Measurements from ENCODE around the gene SRPRB.
"Not testable (repeated sequence)": the region's sequence is repeated elsewhere in the genome, so short reads cannot be mapped to it uniquely, and the experiment has no call there.

SRPRB gene

DNA sequence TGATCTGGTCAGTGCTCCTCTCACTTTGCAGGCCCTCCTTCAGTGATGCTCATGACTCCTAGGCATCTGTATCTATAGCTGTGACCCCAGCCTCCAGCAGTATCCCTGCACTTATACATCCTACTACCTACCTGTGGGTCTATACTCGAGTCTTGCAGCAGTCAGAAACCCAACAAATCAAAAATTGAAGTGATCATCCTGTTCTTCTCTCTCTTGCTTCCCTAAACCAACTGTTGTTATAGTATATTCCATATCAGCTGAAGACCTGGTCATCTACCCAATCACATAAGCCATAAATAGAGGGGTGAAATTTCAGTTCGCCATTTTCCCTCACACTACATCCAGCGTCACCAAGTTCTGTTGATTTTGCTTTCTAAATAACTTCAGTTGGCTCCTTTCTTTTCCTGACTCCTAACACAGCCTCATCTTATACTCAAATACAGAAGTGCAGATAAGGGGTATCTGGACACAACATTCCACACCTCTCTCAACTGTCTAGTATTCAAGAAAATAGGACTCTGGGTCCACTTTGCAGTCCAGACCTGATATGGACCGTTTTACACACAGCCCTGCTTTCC, 25.9 kb upstream of the SRPRB start:
- no peak for DNase-seq

DNA sequence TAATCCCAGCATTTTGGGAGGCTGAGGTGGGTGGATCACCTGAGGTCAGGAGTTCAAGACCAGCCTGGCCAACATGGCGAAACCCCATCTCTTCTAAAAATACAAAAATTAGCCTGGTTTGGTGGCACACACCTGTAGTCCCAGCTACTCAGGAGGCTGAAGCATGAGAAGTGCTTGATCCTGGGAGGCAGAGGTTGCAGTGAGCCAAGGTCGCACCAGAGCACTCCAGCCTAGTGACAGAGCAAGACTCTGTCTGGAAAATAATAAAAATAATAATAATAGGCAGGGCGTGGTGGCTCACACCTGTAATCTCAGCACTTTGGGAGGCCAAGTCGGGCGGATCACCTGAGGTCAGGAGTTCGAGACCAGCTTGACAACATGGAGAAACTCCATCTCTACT, 24.9 kb upstream of the SRPRB start:
- DNase-seq: not testable (repeated sequence)

DNA sequence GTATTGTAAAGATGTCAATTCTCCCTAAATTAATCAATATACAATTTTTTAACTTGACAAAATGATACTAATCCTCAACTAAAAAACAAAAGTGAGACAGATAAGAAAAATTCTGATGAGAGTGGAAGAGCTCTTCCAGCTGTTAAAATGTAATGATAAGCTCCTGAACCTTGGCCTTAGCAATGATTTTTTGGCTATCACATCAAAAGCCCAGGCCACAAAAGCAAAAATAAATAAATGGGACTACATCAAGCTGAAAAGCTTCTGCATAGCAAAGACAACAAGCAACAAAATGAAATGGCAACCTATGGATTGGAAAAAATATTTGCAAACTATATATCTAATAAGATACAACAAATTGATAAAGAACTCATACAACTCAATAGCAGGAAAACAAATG, 24.0 kb upstream of the SRPRB start:
- no peak for DNase-seq

DNA sequence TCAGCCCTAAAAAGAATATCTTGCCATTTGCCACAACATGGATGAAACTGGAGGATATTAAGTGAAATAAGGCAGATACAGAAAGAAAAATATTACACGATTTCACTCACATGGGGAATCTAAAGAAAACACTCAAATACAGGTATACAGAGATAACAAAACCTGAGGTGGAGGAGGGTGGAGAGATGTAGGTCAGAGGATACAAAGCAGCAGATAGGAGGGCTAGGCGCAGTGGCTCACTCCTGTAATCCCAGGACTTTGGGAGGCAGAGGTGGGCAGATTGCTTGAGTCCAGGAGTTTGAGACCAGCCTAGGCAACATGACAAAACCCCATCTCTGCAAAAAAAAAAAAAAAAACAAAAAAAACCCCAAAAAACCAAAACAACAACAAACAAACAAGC, 23.2 kb upstream of the SRPRB start:
- DNase-seq: no peak

DNA sequence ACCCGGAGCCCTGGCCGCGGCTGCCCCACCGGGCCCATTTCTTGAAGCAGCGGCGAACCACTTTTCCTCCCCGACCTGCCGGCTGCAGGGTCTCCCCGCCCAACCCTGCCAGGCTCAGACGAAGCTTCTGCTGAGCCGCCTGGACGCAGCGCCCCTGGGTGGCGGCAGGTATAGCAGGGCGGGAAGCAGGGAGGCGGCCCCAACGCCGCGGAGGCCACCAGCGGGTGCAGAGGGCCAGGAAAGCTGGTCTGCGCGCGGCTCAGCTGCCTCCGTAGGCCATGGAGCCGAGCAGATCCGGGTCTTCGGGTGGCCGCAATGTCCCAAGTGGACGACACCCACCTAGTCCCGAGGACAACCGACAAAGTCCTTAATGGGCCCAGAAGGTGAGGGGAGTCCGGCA, 21.9 kb upstream of the SRPRB start:
- DNase-seq: no peak

DNA sequence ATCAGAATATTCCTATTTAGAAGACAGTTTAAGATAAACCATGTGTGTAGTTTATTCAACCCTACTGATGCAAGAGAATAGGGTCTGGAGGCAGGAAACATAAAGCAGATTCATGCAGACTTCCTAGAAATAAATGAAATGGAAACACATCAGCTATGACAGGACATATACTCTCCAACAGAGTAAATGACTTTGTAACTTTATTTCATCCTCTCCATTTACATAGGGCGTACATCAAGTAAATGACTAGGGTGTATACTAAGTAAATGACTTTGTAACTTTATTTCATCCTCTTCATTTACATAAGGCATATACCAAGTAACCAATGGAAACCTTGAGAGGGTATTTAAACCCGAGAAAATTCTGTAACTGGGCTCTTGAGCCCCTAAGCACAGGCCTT, 17.6 kb upstream of the SRPRB start:
- no peak for DNase-seq

DNA sequence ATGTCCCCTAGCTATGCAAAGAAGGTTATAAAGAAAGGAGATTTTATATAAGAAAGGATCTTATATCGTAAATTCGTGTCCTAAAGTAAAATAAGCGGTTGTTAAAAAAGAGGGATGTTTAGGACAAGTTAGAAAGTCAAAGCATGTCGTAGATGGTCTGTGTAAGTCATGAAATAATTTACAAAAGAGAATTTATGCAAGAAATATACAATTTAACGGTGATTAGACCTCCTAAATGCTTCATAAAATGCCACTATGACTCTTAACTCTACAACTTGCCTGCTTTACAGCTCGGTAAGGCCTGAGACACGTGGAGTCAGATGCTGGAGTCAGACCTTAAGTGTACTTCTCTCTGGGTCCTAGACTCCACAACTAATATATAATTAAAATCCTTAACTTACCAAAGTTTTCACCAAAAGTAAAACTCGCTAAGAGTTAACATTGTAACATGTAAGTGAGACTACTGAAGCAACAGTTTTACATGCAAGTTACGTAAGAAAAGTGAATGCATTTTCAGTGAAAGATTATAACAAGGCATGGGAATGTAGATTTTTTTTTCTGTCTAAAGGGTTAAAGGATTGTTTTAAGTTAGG, 13.3 kb upstream of the SRPRB start:
- no peak for DNase-seq

DNA sequence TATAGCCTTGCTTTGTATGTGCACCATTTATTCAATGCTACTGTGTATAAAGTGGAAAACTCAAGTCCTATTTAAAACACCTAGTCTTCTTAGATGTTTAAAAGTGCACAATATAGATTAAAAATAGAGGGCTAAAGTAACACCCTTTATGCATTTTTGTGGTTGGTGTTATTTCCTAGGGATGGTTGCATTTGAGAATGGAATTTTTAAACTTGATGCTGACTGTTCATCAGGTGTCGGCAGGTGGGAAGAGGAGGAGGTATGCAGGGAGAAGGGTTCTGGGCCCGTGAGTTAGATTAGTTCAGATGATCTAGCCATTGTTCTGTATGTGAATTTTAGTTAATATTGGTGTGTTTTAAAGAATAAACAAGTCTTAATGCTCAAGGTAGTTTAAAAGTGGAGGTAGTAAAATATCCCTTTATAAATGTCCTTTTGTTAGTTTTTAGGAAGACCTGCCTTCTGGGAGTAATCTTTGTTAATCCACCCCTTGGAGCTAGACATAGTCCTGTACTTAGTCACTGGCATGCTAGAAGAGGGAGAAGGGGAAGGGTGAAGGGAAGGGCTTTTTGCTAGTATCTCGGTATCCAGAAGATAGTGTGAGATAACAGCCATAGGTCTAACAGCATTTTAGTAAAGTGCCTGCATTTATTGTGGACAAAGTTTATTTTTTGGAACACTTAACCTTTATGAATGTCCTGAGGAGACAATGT, 8.1 kb upstream of the SRPRB start:
- DNase-seq: no peak

DNA sequence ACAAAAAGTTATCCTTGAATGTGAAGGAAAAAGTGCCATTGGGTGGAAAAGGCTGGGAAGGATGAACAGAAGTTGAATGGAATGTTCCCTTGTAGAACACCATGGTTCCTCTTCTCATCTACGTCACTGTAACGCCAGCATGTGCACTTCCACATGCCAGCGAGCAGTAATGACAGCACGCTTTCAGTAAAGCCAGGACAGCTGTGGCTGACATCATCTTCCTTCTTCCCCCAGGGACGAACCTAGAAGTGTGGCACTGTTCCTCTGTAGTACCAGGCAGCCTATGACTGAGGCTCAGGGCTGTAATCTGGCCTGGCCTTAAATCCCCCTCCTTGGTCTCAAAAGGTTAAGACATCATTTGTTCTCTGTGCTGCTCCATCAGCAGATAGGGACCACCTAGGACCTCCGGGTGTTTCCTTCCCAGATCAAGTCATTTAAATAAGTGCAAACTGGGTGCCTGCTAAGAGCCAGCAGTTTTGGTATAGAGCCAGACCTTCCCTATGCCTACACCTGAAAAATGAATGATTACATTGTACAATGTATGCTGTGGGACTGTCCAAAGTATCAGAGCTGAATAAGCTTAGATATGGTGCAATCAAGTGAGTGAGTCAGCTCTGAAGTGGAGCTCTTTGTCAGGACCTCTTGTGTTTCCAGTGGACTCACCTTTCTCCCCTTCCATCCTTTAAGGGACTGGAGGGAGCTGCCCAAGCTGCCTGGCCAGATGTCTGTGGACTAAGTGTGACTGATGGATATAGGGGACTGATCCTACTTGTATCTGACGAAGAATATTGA, 5.6 kb upstream of the SRPRB start:
- no peak for DNase-seq

DNA sequence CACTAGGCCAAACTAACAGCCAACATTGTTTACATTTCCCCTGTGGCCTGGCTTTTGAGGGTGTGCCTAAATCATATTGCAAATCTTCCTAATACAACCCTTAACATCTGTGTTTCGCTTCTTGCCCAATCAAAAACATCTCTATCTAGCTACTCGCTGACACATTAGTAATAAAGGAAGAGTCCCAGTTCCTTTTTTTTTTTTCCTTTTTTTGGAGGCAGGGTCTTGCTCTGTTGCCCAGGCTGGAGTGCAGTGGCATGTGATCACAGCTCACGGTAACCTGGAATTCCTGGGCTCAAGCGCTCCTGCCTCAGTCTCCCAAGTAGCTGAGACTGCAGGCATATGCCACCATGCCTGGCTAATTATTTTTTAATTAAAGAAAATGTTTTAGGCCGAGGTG, 2.1 kb upstream of the SRPRB start:
- DNase-seq: no peak

DNA sequence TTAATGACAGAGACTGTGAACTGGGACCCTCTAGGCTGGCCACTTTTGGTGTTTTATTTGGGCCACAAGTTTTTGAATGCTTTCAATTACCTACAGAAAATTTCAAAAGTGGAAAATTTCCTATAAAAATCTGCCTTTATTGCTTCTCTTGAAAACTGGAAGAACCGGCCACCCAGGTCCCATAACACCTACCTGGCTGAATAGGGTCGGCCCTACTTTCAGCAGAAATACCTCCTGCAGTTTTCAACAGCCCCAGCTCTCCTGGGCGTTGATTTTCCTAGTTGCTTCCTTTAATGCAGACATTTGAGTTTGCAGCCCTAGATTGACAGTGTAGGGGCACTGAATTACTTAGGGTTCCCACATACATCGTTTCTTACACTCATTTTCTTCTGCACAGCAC, 719 bp upstream of the SRPRB start:
- no peak for DNase-seq

DNA sequence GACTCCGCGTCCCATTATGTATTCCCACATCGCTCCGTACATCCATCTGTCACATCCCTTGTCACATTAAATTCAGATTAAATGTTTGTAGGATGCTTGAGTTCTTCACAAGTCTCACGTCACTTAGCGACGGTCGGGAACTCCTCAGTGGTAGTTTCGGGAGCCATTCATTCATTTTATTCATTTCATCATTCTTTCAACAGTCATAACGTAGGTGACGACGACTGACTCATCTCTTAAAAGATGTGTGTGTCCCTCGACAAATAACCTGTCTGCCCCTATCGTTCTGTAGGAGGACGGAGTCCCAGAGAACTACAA, 272 bp upstream of the SRPRB start:
- no peak for DNase-seq

DNA sequence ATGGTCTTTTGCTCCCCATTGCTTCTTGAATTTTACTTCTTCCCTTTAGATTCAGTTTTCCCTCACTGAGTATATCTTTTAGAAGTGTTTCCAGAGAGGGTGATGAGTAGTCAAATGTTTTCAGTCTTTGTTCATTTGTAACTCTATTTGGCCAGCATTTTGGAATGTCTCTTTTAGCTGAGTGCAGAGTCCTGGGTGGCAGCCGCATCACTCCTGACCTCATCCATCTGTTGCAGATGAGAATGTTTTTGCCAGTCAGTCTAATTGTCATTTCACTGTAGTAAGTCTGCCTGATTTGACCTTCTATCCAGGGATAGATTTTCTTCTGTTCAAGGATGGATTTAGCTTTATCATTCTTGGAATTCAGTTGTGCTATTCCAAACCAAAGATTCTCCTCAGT, 7.3 kb downstream of the SRPRB start:
- no peak for DNase-seq

DNA sequence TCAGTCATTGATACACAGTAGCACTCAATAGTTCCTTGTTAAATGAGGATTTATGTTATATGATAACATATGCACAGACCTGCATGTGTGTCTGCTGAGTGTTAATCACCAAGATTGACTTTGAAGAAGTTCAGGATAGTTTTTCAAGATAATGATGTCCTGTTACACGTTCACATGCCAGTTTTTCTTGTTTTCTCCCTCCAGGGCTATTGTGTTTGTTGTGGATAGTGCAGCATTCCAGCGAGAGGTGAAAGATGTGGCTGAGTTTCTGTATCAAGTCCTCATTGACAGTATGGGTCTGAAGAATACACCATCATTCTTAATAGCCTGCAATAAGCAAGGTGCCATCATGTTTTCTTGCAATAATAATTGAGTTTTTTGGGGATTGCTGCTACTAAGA, 9.8 kb downstream of the SRPRB start:
- no peak for DNase-seq

DNA sequence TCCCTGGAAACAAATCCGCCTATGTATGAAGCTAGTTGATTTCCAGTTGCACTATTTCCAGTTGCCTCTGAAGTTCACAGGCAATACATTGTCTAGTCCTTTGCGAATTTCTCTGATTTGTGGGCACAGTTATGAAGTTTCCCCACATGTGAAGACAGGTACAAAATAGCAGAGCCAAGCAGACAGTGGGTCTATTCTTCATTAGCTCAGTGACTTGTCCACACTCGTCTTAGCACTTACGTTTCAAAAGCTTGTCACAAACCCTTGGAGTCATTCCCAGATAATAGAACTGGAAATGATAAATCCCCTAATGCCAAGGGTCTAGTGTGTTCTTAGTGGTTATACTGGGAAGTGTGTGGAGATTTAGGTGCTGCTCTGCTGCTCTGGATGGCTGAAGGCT, 14.5 kb downstream of the SRPRB start:
- no peak for DNase-seq

DNA sequence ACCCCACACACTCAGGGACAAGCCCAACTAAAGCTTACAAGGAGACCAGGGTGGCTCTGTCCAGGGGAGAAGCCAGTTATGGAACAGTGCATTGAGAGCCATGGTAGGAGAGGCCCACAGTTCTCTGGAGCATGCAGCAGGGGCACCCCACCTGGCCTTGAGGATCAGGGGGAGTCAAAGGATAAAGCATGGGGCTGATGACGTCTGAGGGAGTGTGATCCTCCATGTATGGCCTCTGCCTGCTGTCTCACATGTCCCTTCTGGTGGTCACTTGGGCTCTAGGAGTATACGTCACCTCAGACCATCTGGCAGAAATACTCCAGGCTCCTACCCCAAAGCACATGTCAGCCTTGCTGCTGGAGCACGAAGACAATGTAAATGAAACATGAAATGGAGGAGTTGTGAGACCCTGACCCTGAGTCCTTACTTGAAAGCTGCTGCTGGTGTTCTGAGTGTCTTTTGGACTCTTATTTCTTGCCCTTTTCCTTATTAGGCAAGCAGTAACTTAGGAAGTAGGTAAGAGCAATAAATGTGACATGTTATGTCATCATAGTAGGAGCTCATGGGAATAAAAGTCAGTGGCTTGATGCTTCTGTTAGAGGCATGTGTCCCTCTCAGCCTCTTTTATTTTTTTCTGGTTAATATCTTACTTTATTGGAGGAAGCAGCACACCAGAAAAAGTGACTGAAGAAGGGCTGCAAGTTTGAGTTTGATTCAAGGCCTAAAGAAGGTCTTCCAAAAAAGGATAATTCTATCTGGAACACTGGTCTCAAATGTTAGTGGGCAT, 15.5 kb downstream of the SRPRB start:
- DNase-seq: no peak

DNA sequence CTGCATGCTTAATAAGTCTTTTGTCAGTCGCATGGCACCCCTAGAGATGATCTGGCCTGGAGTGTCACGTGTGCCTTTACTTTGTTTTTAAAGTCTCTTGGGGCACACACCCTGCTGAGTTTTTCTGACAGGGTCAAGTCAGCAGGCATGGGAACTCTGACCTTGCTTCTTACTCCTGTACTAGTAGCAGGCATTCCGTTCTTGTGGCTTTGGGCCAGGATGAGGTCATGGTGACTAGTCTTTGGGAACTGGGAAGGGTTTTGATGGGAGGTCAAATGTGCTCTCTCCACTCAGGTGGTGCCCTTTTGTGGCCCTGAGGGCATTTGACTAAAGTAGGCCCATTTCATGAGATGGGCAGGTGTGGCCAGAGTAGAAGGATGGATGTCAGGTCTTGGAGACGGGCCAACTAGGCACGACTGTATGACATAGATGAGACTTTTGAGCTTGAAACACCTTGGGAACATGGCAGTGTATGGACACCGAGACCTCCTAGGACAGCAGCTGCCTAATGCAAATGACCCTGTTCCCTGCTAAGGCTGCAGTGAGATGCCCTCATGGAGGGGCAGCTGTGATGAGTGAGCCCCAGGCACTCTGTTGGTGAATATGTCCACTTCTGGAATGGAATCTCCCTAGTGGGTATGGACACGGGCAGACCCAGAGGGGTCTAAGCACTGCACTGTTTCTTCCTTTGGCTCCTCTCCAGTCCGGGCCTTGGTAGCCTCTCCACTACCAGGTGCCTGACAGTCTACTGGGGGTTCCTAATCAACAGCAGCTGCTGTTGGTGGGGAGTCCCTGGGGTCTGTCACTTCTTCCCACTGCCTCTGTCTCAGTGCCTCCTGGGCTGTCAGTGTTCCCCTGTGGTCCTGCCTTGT, 16.4 kb downstream of the SRPRB start:
- no peak for DNase-seq

DNA sequence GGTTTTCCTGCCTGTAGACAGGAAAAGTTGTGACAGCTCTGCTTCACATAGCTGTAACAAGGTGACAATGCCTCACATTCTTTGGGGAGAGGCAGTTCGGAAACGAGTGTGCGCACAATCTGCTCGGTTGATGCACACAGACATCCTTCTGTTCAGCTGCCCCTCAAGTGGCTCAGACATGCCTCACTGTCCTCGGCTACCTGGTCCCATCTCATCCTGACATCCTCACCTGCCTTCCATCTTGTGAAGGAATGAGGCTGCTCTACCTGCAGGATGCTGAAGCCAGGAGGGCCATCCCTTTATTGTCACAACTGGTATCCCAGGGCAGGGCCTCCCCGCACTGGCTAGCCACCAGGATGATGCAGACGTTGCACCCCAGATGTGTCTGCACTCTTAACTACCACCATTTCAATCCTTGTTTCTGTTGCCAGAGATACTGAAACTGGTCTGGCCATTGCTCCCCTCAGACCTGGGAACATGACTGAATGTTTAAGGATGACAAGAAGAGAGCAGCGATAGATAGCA, 19.4 kb downstream of the SRPRB start:
- DNase-seq: no peak

DNA sequence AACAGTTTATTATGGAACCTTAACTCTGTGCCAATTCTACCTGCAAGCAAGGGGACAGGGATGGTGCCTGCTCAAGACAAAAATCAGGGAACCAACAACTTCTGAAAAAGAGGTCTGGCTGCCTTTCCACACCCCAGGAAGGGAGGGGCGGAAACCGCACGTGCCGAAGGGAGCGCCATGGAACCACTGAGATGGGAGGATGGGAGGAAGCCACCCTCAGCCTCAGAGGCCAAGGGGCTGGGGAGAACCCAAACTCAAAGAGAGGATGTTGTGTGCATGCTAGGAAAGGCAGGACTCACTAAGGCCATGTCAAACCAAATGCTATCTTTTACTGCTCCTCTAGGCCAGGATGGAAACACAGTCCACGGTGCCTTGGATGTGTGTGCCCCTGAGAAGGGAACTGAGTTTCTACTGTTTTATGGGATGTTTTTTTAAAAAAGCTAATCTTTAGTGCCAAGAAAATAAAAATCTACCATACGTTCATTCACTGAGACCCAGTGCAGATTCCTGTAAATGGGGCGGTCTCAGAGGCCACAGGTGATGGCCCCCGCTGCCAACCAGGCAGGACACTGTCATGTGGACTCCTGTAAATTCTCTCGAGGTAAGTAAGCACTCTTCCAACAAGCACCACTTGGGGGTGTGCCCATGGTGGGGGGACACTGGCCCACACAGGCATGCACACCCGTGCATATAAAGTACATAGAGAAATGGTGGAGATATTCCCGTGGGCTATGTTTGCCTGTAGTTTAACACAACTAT, 20.5 kb downstream of the SRPRB start:
- DNase-seq: no peak

DNA sequence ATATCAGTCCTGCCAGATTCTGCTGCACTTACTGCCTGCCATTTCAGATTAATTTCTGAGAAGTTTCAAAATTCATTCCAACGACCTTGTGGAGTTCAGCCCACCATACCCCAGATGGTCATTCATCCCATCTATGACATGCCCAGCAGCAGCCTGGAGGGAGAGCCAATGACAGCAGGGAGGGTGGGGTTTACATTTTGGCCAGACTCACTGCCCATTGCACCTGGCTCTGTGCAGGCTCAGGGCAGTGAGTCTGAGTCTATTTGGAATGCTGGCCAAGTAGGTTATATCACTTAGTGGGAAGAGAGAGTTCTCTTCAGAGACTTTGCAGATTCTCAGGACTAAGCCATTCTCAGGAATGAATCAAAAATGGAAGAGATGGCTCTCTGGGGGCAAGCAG, 21.5 kb downstream of the SRPRB start:
- no peak for DNase-seq

DNA sequence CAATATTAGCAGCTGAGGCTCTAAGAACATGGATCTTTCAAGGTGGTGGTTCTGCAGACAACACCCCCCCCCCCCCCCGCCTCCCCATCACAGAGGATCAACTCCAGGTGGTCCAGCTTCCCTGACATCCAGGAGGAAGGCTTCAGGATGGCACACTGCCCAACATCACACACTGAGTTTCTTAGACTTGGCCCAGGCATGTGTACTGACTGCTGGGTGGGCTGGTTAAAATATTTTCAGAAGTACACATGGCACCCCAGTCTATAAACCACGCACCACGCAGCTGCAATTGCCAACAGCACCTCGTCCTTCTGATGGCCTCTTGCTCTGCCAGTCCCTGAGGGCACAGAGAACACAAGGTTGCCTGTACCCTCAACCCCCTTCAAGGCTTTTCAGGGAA, 22.1 kb downstream of the SRPRB start:
- DNase-seq: no peak
